Heart right ventricle (tissue), 16 donors: ENCODE results near the gene PRKCQ. TPM values are rescaled to one million over a fixed set of nuclear protein-coding genes. Genes with fewer than 3 reads are reported as not detected.

Experiments
- ATAC-seq, 8 donors: fragments of 200-7000 bp; cut with Tn5 transposase; one replicate each; pipeline ENCODE4 v1.9.1; 2020; ENCODE audit warnings: mild to moderate bottlenecking in 8 of 8, moderate library complexity in 8 of 8, moderate number of reproducible peaks in 1 of 8
- DNase-seq, 2 donors: peaks; one replicate each; pipeline ENCODE4 v3.0.0-alpha.2; 2020
- H3K27ac ChIP-seq, 10 donors: fragments of 200-600 bp; sonication (generic) in 2 of 10; one replicate each; pipeline versions ENCODE4 v1.5.0 to v1.8.0; 2020 to 2022; ENCODE audit warnings: mild to moderate bottlenecking in 3 of 10
- H3K27me3 ChIP-seq, 7 donors: fragments of 200-600 bp; one replicate each; pipeline ENCODE4 v1.8.0; 2021 to 2022; ENCODE audit warnings: mild to moderate bottlenecking in 2 of 7
- H3K36me3 ChIP-seq, 9 donors: fragments of 200-600 bp; sonication (generic) in 1 of 9; one replicate each; pipeline versions ENCODE4 v1.5.0 to v1.8.0; 2020 to 2022; ENCODE audit warnings: mild to moderate bottlenecking in 2 of 9
- H3K4me1 ChIP-seq, 9 donors: fragments of 200-600 bp; sonication (generic) in 1 of 9; one replicate each; pipeline versions ENCODE4 v1.5.0 to v1.8.0; 2020 to 2022; ENCODE audit warnings: mild to moderate bottlenecking in 4 of 9
- H3K4me3 ChIP-seq, 10 donors: fragments of 200-600 bp; sonication (generic) in 2 of 10; one replicate each; pipeline versions ENCODE4 v1.5.0 to v1.8.0; 2020 to 2022; ENCODE audit warnings: mild to moderate bottlenecking in 7 of 10, moderate library complexity in 2 of 10
- H3K9me3 ChIP-seq, 11 donors: fragments of 200-600 bp in 10 of 11; sonication (generic) in 2 of 11; one replicate each; pipeline versions ENCODE4 v1.5.0 to v1.8.0; 2013 to 2022; ENCODE audit warnings: mild to moderate bottlenecking in 2 of 11, control low read depth in 1 of 11, moderate library complexity in 1 of 11
- CTCF ChIP-seq, 9 donors: fragments of 200-600 bp; sonication (generic) in 2 of 9; IDR thresholded peaks; one replicate each; pipeline versions ENCODE4 v1.5.0 to v1.8.0; 2021 to 2022; ENCODE audit warnings: antibody characterized with exemption in 9 of 9, mild to moderate bottlenecking in 5 of 9, moderate library complexity in 1 of 9
- WGBS, 2 donors: extraction: QIAGEN DNeasy Blood & Tissue Kit; methylation state at CpG; one replicate each; pipeline ENCODE4 v1.1.7; 2013; ENCODE audit warnings: inconsistent platforms in 1 of 2; 5-methylcytosine and 5-hydroxymethylcytosine counted together
- intact Hi-C, 10 donors: fragments of 100-400 bp; cut with DNase I; formaldehyde crosslinking; loops; one replicate each; pipeline versions ENCODE4 v1.11.1 to v1.14.2; 2022
- polyA plus RNA-seq, 2 donors: library from polyadenylated mRNA; stranded (reverse); fragments of 200-250 nt; gene quantifications; one replicate each; pipeline ENCODE4 v1.2.3, GENCODE V29; 2013
- total RNA-seq, 10 donors: library from RNA; stranded (reverse); fragmentation: NEBNext Ultra II Directional in 3 of 10; extraction: Animal tissue kit (Norgen Biotek cat#: 25700) in 3 of 10; gene quantifications; one replicate each; pipeline versions ENCODE4 v1.2.1 to v1.2.4, GENCODE V29; 2021 to 2023
- donor health status: Arrhythmogenic right ventricular cardiomyopathy.
- donor health status: ischemic (EF 13 %, LVEDD 7.1; RV severe dilation, severe dysfunction).
- donor health status: healthy with polysubstance abuse.
- donor health status: DM: no; HTN: yes; CAD: no.
- donor health status: DM: no; HTN: no; CAD: no.
- donor health status: ischemic (EF 25% LVEDD 6.9; RV normal size, moderate dysfunction).
- donor health status: ischemic (EF 25% LVEDD 5.7; RV mildly dilated, moderate dysfunction).
- donor health status: healthy.
- donor health status: DM: yes; HTN: yes; CAD: no.
- donor health status: Ischemic cardiomyopathy.
- donor health status: ischemic (EF 35%, LVEDD 5.7; RV mildly dilated, moderate dysfunction).
- donor health status: nonischemic (EF 11% LVEDD 7.7; RV severe dilation, severe dysfunction).
- donor health status: DM: yes; HTN: yes; CAD: no.
- donor health status: PGD.
- donor health status: ischemic (EF 29% LVEDD 5.4; RV normal size, mild dysfunction).
- donor health status: nonischemic (EF 23%, LVEDD 6.1; RV moderate dilation, normal function).

Gene PRKCQ
- total and polyA plus RNA-seq, 12 donors, result 0.04 to 2.0 (median 0.27) TPM; not detected in 2

GRCh38 chr10:6615971-6616370 is 35.9 kb upstream of the PRKCQ start:
- ATAC-seq, result no peak
- Histone ChIP-seq H3K4me3 (no peak overlapping the region), H3K36me3 (no peaks in the 10 kb centered on the region), H3K4me1 (no peaks in the 10 kb centered on the region), H3K9me3 (peaks cover 0 to 7% (median 0%) of the 10 kb centered on the region in 11 donors), H3K27ac (no peak overlapping the region), H3K27me3 (peaks cover 0 to 24% (median 0%) of the 10 kb centered on the region in 7 donors)
- TF ChIP-seq CTCF (IDR thresholded peaks at IDR 0.05), result no peak
- intact Hi-C loops, result no loop called here
- no peak for DNase-seq
- WGBS, 2 donors, result 79 to 82% methylated on average over 4 of the region's 4 CpGs

GRCh38 chr10:6612371-6612770 is 32.3 kb upstream of the PRKCQ start:
- Histone ChIP-seq H3K9me3 (peaks cover 0 to 7% (median 0%) of the 10 kb centered on the region in 11 donors), H3K4me3 (no peak overlapping the region), H3K27ac (no peak overlapping the region), H3K36me3 (no peaks in the 10 kb centered on the region), H3K27me3 (peaks cover 0 to 44% (median 0%) of the 10 kb centered on the region in 7 donors), H3K4me1 (peaks cover 0 to 14% (median 0%) of the 10 kb centered on the region in 9 donors)
- no peak for ATAC-seq
- intact Hi-C loops, result no loop called here
- no peak for TF ChIP-seq CTCF (IDR thresholded peaks at IDR 0.05)
- DNase-seq, result no peak
- 52 to 66% methylated on average over 2 of the region's 2 CpGs for whole genome bisulfite sequencing, 2 donors

- ATAC-seq (no peak), DNase-seq (no peak)
- Histone ChIP-seq H3K27ac (no peak overlapping the region), H3K9me3 (peaks cover 0 to 7% (median 0%) of the 10 kb centered on the region in 11 donors), H3K4me3 (no peak overlapping the region), H3K36me3 (no peaks in the 10 kb centered on the region), H3K27me3 (peaks cover 0 to 50% (median 0%) of the 10 kb centered on the region in 7 donors), H3K4me1 (peaks cover 0 to 19% (median 0%) of the 10 kb centered on the region in 9 donors)
- no peak for TF ChIP-seq CTCF (IDR thresholded peaks at IDR 0.05)
- intact Hi-C loops, result no loop called here
These were observed 30.6 kb upstream of the PRKCQ start for GRCh38 chr10:6610647-6611046.

- peaks cover 0 to 50% (median 0%) of the 10 kb centered on the region in 7 donors for H3K27me3 ChIP-seq
- no peaks in the 10 kb centered on the region for H3K36me3 ChIP-seq
- intact Hi-C loops, result no loop called here
- H3K4me1 ChIP-seq, result peaks cover 0 to 19% (median 0%) of the 10 kb centered on the region in 9 donors
- no peak for TF ChIP-seq CTCF (IDR thresholded peaks at IDR 0.05)
- no peak overlapping the region for H3K27ac ChIP-seq
- no peak overlapping the region for H3K4me3 ChIP-seq
- peaks cover 0 to 7% (median 0%) of the 10 kb centered on the region in 11 donors for H3K9me3 ChIP-seq
- ATAC-seq (no peak), DNase-seq (no peak)
These were observed 29.5 kb upstream of the PRKCQ start for GRCh38 chr10:6609625-6610024.
